ENCODE measurements around the gene NPFF. TPM values are rescaled to one million over a fixed set of nuclear protein-coding genes. Genes with fewer than 3 reads are reported as not detected.
A peak's percentile ranks its signal among the peaks of the same experiment; 100 is the strongest.

The NPFF gene
- polyA plus RNA-seq, 2 of the 4 experiments (the other 2 are of a cell fraction): 0.17 TPM; not detected in 1

DNA sequence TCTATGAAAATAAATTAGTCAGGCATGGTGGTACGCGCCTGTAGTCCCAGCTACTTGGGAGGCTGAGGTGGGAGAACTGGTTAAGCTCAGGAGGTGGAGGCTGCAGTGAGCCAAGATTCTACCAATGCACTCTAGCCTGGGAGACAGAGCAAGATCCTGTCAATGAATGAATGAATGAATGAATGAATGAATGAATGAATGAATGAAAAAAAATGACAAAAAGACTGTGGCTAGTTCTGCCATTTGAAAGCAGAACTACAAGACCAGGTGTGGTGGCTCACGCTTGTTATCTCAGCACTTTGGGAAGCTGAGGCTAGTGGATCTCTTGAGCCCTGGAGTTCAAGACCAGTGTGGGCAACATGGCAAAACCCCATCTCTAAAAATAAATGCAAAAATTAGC is 32.2 kb upstream of the NPFF start:
- no peak overlapping the region for H3K4me2 ChIP-seq
- WGBS (ENCODE audit: missing lambda C conversion rate): 91% methylated on average over 3 of the region's 3 CpGs
- TF ChIP-seq NFE2L2 (conservative IDR thresholded peaks at IDR 0.05; ENCODE audit: low read length): no peak
- TF ChIP-seq POLR2AphosphoS2 (conservative IDR thresholded peaks at IDR 0.05; ENCODE audit: low read length): no peak
- TF ChIP-seq, protein P1, sequence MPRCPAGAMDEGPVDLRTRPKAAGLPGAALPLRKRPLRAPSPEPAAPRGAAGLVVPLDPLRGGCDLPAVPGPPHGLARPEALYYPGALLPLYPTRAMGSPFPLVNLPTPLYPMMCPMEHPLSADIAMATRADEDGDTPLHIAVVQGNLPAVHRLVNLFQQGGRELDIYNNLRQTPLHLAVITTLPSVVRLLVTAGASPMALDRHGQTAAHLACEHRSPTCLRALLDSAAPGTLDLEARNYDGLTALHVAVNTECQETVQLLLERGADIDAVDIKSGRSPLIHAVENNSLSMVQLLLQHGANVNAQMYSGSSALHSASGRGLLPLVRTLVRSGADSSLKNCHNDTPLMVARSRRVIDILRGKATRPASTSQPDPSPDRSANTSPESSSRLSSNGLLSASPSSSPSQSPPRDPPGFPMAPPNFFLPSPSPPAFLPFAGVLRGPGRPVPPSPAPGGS (IDR thresholded peaks at IDR 0.05): no peak
- CTCF ChIA-PET: interaction anchor here (1.3 to 2.9 kb wide), 3 partner anchors 31 to 137 kb away, joined by 4 to 11 read pairs (median 8); partner anchors contain the start of gene ATP5MC2
- H3K9me3 ChIP-seq: no peaks in the 10 kb centered on the region
- peaks cover 23% of the 10 kb centered on the region for H3K4me1 ChIP-seq
- DNase-seq (ENCODE audit: low read depth in 1 of 2, low spot score in 1 of 2): no peak
- POLR2A ChIA-PET: interaction anchor here (0.5 to 2.0 kb wide), 3 partner anchors 7 to 229 kb away, joined by 4 to 8 read pairs (median 5); partner anchors contain the start of gene ATP5MC2
- H3K4me3 ChIP-seq: no peak overlapping the region
- ATAC-seq: no peak
- H3K27ac ChIP-seq: no peak overlapping the region
- FAIRE-seq: no peak

DNA sequence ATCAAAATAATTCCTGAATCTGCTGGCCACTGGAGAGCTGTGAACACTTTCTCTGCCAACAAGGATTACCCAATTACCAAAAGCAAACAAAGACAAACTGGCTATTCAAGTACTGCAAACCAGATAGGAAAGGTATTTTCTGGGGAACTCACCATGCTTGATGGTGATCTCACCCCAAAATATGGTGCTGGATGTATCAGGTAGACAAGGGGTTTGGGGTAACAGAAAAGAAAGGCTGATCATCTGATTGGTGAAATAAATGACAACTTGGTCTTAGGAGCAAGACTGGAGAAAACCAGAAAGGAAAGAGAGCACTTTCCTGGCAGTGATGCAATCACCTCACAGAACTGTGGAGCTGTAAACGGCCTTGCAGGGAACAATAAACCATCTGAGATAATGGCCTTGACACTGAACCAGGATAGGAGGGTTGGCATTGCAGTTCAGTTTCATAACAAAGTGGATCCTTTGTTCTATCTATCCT is 31.0 kb upstream of the NPFF start:
- CTCF ChIA-PET: interaction anchor here (0.7 to 2.9 kb wide), 5 partner anchors 16 to 209 kb away, joined by 4 to 11 read pairs (median 7); partner anchors contain the start of gene ATP5MC2

GRCh38 chr12:53536962-53537361 is 29.7 kb upstream of the NPFF start:
- DNase-seq (ENCODE audit: low read depth in 1 of 2, low spot score in 1 of 2): no peak
- Histone ChIP-seq H3K27ac (no peak overlapping the region), H3K4me1 (peaks cover 15% of the 10 kb centered on the region), H3K9me3 (no peaks in the 10 kb centered on the region), H3K4me2 (no peak overlapping the region), H3K4me3 (no peak overlapping the region)
- ChIA-PET POLR2A (no interaction called here), CTCF (interaction anchor here (2.6 kb wide), 1 partner anchor 28 kb away, joined by 8 read pairs; no protein-coding TSS in a partner anchor)
- no peak for FAIRE-seq
- no peak for ATAC-seq
- no peak for TF ChIP-seq SMC3 (IDR thresholded peaks at IDR 0.05)
- no peak for TF ChIP-seq USF2 (IDR thresholded peaks at IDR 0.05)
- no peak for TF ChIP-seq JUN (IDR thresholded peaks at IDR 0.05)
- TF ChIP-seq ELK1 (IDR thresholded peaks at IDR 0.05; ENCODE audit: low read depth, low read length): no peak
- no peak for TF ChIP-seq PBX3 (IDR thresholded peaks at IDR 0.05)
- TF ChIP-seq MAX (IDR thresholded peaks at IDR 0.05): no peak
- TF ChIP-seq FOSL2 (IDR thresholded peaks at IDR 0.05): no peak
- TF ChIP-seq FOSL2 (CRISPR knock-in tag; IDR thresholded peaks at IDR 0.05): no peak
- no peak for TF ChIP-seq SREBF2 (IDR thresholded peaks at IDR 0.05)
- TF ChIP-seq HOXA7 (CRISPR knock-in tag; IDR thresholded peaks at IDR 0.05): no peak
- TF ChIP-seq HDAC2 (IDR thresholded peaks at IDR 0.05): no peak
- TF ChIP-seq, protein P1 (IDR thresholded peaks at IDR 0.05): no peak
- no peak for TF ChIP-seq JUNB (IDR thresholded peaks at IDR 0.05)
- 84% methylated on average over 3 of the region's 3 CpGs for WGBS (ENCODE audit: missing lambda C conversion rate)

More for the DNA sequence above, 31.0 kb upstream of the NPFF start:
- ATAC-seq (peak; percentile 62 to 65; a peak in 4 of 6 replicates), DNase-seq (ENCODE audit: low read depth in 1 of 2, low spot score in 1 of 2) (peak in 1 of 2 experiments; percentile 42), FAIRE-seq (no peak)
- peak; percentile 52 to 71 for TF ChIP-seq CEBPB (IDR thresholded peaks at IDR 0.05)
- TF ChIP-seq, protein P2, sequence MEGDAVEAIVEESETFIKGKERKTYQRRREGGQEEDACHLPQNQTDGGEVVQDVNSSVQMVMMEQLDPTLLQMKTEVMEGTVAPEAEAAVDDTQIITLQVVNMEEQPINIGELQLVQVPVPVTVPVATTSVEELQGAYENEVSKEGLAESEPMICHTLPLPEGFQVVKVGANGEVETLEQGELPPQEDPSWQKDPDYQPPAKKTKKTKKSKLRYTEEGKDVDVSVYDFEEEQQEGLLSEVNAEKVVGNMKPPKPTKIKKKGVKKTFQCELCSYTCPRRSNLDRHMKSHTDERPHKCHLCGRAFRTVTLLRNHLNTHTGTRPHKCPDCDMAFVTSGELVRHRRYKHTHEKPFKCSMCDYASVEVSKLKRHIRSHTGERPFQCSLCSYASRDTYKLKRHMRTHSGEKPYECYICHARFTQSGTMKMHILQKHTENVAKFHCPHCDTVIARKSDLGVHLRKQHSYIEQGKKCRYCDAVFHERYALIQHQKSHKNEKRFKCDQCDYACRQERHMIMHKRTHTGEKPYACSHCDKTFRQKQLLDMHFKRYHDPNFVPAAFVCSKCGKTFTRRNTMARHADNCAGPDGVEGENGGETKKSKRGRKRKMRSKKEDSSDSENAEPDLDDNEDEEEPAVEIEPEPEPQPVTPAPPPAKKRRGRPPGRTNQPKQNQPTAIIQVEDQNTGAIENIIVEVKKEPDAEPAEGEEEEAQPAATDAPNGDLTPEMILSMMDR (IDR thresholded peaks at IDR 0.05): no peak
- Histone ChIP-seq H3K4me2 (peak overlapping the region; percentile 53), H3K9me3 (no peaks in the 10 kb centered on the region), H3K27ac (peak overlapping the region; percentile 52 to 68; a peak in 5 of 6 replicates), H3K4me3 (no peak overlapping the region), H3K4me1 (peaks cover 15% of the 10 kb centered on the region)
- POLR2A ChIA-PET: interaction anchor here (2.0 kb wide), 1 partner anchor 138 kb away, joined by 8 read pairs; the partner anchor contains the start of gene ATP5MC2
- WGBS (ENCODE audit: missing lambda C conversion rate): 16% methylated on average over 1 of the region's 1 CpG

Data from A549 (cell line).